ENCODE measurements around the gene ARHGAP44. TPM values are rescaled to one million over a fixed set of nuclear protein-coding genes. Genes with fewer than 3 reads are reported as not detected.

The ARHGAP44 gene
- total RNA-seq, 3 donors from 2014 or later, result 34.4 to 92.3 (median 52.0) TPM

DNA sequence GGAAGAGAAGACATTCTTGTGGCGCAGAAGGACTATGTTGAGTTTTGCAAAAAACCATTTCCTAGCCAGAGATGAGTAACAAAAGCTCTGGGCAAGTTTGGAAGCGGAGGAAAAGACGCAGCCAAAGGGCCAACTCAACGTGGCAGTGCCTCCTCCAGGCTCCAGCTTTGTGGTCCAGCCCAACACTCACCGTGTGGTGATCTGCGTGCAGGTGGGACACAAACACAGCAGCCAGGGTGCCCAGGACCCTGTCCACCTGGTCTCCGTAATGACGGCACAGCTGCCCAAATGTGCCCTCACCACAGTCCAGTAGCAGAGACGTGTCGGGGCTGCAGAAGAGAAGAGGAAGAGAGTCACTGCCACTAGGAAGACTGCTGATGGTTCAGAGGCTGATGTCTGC lies 207.1 kb downstream of the ARHGAP44 start:
- TF ChIP-seq, protein P1, sequence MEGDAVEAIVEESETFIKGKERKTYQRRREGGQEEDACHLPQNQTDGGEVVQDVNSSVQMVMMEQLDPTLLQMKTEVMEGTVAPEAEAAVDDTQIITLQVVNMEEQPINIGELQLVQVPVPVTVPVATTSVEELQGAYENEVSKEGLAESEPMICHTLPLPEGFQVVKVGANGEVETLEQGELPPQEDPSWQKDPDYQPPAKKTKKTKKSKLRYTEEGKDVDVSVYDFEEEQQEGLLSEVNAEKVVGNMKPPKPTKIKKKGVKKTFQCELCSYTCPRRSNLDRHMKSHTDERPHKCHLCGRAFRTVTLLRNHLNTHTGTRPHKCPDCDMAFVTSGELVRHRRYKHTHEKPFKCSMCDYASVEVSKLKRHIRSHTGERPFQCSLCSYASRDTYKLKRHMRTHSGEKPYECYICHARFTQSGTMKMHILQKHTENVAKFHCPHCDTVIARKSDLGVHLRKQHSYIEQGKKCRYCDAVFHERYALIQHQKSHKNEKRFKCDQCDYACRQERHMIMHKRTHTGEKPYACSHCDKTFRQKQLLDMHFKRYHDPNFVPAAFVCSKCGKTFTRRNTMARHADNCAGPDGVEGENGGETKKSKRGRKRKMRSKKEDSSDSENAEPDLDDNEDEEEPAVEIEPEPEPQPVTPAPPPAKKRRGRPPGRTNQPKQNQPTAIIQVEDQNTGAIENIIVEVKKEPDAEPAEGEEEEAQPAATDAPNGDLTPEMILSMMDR (IDR thresholded peaks at IDR 0.05), result no peak
- intact Hi-C loops (cut with DNase I, micrococcal nuclease), result no loop called here
- no peaks in the 10 kb centered on the region for H3K4me1 ChIP-seq (ENCODE audit: low read depth)
- no peak for ATAC-seq
- H3K9me3 ChIP-seq, result no peaks in the 10 kb centered on the region
- H3K36me3 ChIP-seq (ENCODE audit: low read depth), result peaks cover 41% of the 10 kb centered on the region
- no peak overlapping the region for H3K4me3 ChIP-seq
- DNase-seq, result no peak

DNA sequence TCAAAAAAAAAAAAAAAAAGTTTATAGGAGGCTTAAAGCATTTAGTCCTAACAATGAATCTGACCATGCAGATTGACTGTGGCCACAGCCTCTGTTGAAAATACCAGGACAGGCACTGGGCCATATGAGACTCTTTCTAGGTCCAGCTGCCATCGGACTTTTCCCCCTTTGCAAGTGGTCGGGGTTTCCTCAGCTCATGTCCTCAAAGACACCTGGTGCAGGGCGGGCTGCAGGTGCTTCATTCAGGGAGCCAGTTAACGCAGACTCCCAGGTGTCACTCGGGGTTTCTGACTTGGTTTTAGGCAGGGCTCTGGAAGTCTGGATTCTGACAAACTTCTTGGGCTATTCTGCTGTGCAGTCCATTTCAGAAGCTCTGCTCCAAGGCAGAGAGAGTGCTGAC lies 207.6 kb downstream of the ARHGAP44 start:
- ATAC-seq (no peak), DNase-seq (no peak)
- Histone ChIP-seq H3K36me3 (ENCODE audit: low read depth) (peaks cover 41% of the 10 kb centered on the region), H3K4me3 (no peak overlapping the region), H3K4me1 (ENCODE audit: low read depth) (no peaks in the 10 kb centered on the region), H3K9me3 (no peaks in the 10 kb centered on the region)
- intact Hi-C loops (cut with DNase I, micrococcal nuclease), result no loop called here
- TF ChIP-seq, protein P1 (IDR thresholded peaks at IDR 0.05), result no peak

DNA sequence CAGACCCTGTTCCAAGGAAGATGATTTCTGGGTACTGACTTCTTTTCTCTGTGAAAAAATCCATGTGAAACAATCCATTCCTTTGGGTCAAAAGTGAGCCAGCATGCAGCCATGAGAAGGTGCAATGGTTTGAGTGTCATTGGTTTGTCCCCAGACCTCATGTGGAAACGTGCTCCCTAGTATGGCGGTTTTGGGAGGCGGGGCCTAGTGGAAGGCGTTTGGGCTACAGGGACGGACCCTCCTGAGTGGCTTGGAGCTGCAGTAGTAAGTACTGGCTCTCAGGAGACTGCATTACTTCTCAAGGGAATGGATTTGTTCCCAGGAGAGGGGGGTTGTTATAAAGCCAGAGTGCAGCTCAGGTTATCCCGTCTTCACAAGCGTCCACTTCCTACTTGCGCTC lies 209.2 kb downstream of the ARHGAP44 start:
- Histone ChIP-seq H3K9me3 (no peaks in the 10 kb centered on the region), H3K4me1 (ENCODE audit: low read depth) (no peaks in the 10 kb centered on the region), H3K36me3 (ENCODE audit: low read depth) (peaks cover 34% of the 10 kb centered on the region), H3K4me3 (no peak overlapping the region)
- TF ChIP-seq, protein P1 (IDR thresholded peaks at IDR 0.05), result no peak
- DNase-seq (no peak), ATAC-seq (no peak)
- intact Hi-C loops (cut with DNase I, micrococcal nuclease), result no loop called here

DNA sequence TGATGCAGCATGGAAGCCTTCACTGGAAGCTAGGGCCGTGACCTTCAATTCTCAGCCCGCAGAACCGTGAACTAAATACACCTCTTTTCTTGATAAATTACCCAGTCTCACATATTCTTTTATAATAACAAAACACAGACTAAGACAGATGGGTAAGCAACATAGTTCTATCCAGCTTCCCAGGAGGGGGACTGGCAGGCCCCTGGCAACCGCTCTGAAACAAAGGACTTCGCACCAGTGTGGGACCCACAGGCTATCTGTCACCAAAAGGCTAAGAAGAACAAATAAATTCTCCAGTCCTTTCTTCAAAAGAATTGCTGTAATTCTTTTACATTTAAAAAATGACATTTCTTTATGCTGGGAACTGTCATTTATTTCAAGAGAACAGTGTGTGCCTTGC lies 209.6 kb downstream of the ARHGAP44 start:
- Histone ChIP-seq H3K4me1 (ENCODE audit: low read depth) (no peaks in the 10 kb centered on the region), H3K4me3 (no peak overlapping the region), H3K36me3 (ENCODE audit: low read depth) (peaks cover 34% of the 10 kb centered on the region), H3K9me3 (no peaks in the 10 kb centered on the region)
- intact Hi-C loops (cut with DNase I, micrococcal nuclease), result no loop called here
- ATAC-seq (no peak), DNase-seq (no peak)
- TF ChIP-seq, protein P1 (IDR thresholded peaks at IDR 0.05), result no peak

DNA sequence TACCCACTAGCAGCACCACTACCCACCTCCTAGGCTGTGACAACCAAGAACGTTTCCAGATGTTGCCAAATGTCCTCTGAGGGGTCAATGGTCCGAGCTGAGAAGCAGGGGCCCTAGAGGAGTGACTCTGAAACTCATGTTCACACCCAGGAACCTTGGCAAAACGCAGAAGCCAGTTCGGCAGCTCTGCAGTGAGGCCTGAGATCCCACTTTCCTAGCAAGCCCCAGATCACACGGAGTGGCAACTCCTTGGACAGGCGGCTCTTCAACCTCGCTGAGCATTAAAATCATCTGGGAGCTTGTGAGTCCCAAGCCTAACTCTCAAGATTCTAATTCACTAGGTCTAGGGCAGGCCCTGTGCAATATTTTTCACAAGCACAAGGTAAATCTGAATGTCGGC lies 211.3 kb downstream of the ARHGAP44 start:
- Histone ChIP-seq H3K4me3 (no peak overlapping the region), H3K4me1 (ENCODE audit: low read depth) (no peaks in the 10 kb centered on the region), H3K9me3 (no peaks in the 10 kb centered on the region), H3K36me3 (ENCODE audit: low read depth) (peaks cover 27% of the 10 kb centered on the region)
- TF ChIP-seq, protein P1 (IDR thresholded peaks at IDR 0.05), result no peak
- ATAC-seq, result no peak
- intact Hi-C loops (cut with DNase I, micrococcal nuclease), result loop anchor here (5.0 to 10.0 kb wide), 2 partner anchors 816 to 823 kb away; no protein-coding TSS in a partner anchor
- no peak for DNase-seq
